Spleen (tissue), 11 donors: ENCODE results near the gene LIN28A. TPM values are rescaled to one million over a fixed set of nuclear protein-coding genes. Genes with fewer than 3 reads are reported as not detected.
"Not testable (repeated sequence)": the region's sequence is repeated elsewhere in the genome, so short reads cannot be mapped to it uniquely, and the experiment has no call there.

Source experiments
- DNase-seq: peaks from one replicate; pipeline ENCODE4 v3.0.0-alpha.2; 2020
- H3K27ac ChIP-seq, 8 donors: fragments of 200-600 bp; sonication (generic) in 7 of 8; 1 replicate in 4 of 8; 2 replicates in 4 of 8; pipeline versions ENCODE4 v1.5.0 to v1.8.0; 2016 to 2021; ENCODE audit warnings: inconsistent platforms in 4 of 8, mild to moderate bottlenecking in 4 of 8, moderate library complexity in 1 of 8
- H3K27me3 ChIP-seq, 7 donors: fragments of 200-600 bp; sonication (generic) in 6 of 7; replicated peaks in 1 of 7; 1 replicate in 4 of 7; 2 replicates in 3 of 7; pipeline versions ENCODE4 v1.5.0 to v1.8.0; 2016 to 2021; ENCODE audit warnings: inconsistent platforms in 3 of 7, mild to moderate bottlenecking in 1 of 7
- H3K36me3 ChIP-seq, 6 donors: fragments of 200-600 bp; sonication (generic) in 5 of 6; 1 replicate in 4 of 6; 2 replicates in 2 of 6; pipeline versions ENCODE4 v1.5.0 to v1.8.0; 2016 to 2021; ENCODE audit warnings: inconsistent platforms in 2 of 6
- H3K4me1 ChIP-seq, 6 donors: fragments of 200-600 bp; sonication (generic) in 5 of 6; 1 replicate in 3 of 6; 2 replicates in 3 of 6; pipeline versions ENCODE4 v1.5.0 to v1.8.0; 2016 to 2021; ENCODE audit warnings: inconsistent platforms in 3 of 6
- H3K4me3 ChIP-seq, 8 donors: fragments of 200-600 bp; sonication (generic) in 7 of 8; 1 replicate in 4 of 8; 2 replicates in 4 of 8; pipeline versions ENCODE4 v1.5.0 to v1.8.0; 2016 to 2021; ENCODE audit warnings: inconsistent platforms in 4 of 8, mild to moderate bottlenecking in 4 of 8, moderate library complexity in 2 of 8
- H3K9me3 ChIP-seq, 8 donors: fragments of 200-600 bp; sonication (generic) in 7 of 8; 1 replicate in 4 of 8; 2 replicates in 4 of 8; pipeline versions ENCODE4 v1.5.0 to v1.8.0; 2016 to 2021; ENCODE audit warnings: inconsistent platforms in 4 of 8
- POLR2A ChIP-seq, 3 donors: fragments of 450-650 bp; IDR thresholded peaks; one replicate each; pipeline ENCODE4 v1.5.1; 2017; ENCODE audit warnings: antibody characterized with exemption in 3 of 3, mild to moderate bottlenecking in 1 of 3
- POLR2AphosphoS5 ChIP-seq, 3 donors: sonication (generic); formaldehyde crosslinking; IDR thresholded peaks; one replicate each; pipeline ENCODE4 v1.5.1; 2017; ENCODE audit warnings: antibody characterized with exemption in 3 of 3
- WGBS, 5 donors: extraction: QIAGEN DNeasy Blood & Tissue Kit in 3 of 5; methylation state at CpG; one replicate each; pipeline versions ENCODE4 v1.1.5 to v1.1.7; 2013 to 2018; 5-methylcytosine and 5-hydroxymethylcytosine counted together
- intact Hi-C: fragments of 100-400 bp; cut with DNase I; formaldehyde crosslinking; loops from one replicate; pipeline ENCODE4 v1.15.0; 2023; ENCODE audit warnings: low total_unique reads
- polyA plus RNA-seq, 3 donors: library from polyadenylated mRNA; stranded (reverse); fragments of 200-250 nt; gene quantifications; one replicate each; pipeline ENCODE4 v1.2.1, GENCODE V29; 2013
- total RNA-seq, 7 donors: library from RNA; depleted of rRNA in 3 of 7; stranded (reverse); fragments of >200 nt in 3 of 7; fragmentation: NEBNext Ultra II Directional in 4 of 7; extraction: Animal tissue kit (Norgen Biotek cat#: 25700) in 4 of 7; gene quantifications; one replicate each; pipeline versions ENCODE4 v1.1.0 to v1.2.1, GENCODE V29; 2016 to 2021
- TF ChIP-seq, protein P1 (sequence below), 11 experiments: fragments of 200-600 bp in 7 of 11; fragments of 450-650 bp in 4 of 11; sonication (generic) in 4 of 11; IDR thresholded peaks in 8 of 11; conservative IDR thresholded peaks in 3 of 11; 1 replicate in 7 of 11; 2 replicates in 4 of 11; pipeline versions ENCODE4 v1.4.0 to v1.8.0; 2016 to 2021; ENCODE audit warnings: antibody characterized with exemption in 11 of 11, inconsistent platforms in 4 of 11, mild to moderate bottlenecking in 1 of 11
- donor health status: healthy with polysubstance abuse.
- donor health status: DM: no; HTN: no; CAD: no; lungs with moderate emphysema.
- donor health status: DM: no; HTN: no; CAD: no.
- donor health status: Bipolar disorder and iron deficiency.
- donor health status: healthy.
- donor health status: DM: no; HTN: no; CAD: no.
- donor health status: DM: yes; HTN: yes; CAD: no.

LIN28A gene
- total and polyA plus RNA-seq, 10 donors: not detected

DNA sequence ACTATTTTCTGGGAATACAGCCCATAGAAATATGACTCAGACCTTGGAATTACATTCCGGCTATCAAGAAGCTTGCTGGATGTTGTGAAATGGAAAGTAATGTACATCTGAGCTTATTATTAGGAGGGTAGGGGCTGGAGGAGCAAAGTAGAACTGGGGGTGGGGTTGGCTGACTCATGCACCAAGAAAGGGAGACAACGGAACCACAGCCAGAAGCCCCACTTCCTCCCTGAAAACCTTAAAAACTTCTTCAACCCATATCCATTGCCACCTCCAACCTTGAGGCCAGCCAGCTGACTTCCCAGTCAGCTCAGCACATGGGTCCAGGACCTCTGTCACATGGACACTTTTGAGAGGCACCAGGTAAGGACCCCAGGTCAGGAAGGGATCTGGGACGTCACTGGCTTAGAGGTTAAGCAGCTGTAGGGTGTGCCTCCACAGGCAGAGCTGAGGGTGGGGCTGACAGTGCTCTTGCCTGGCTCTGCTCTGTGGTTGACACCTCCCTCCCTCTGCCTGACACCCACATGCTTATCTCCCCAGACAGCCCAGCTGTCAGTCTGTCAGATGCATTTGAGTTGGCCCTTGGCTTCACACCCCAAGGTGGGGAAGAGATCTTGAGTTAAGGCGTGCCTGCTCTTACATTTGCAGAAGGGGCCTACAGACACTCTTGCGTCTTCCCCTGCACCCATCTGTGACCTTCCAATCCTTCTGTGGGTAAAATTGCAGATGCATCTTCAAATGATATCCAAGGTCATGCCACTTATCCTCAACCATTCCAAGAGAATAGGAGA lies 32.3 kb upstream of the LIN28A start:
- Histone ChIP-seq H3K36me3 (no peaks in the 10 kb centered on the region), H3K9me3 (no peaks in the 10 kb centered on the region), H3K27me3 (peaks cover 0 to 24% (median 0%) of the 10 kb centered on the region in 7 donors), H3K4me1 (peaks cover 0 to 49% (median 35%) of the 10 kb centered on the region in 6 donors), H3K4me3 (no peak overlapping the region), H3K27ac (peak overlapping the region in 6 of 8 donors; percentile 17 to 79 (median 51))
- TF ChIP-seq POLR2AphosphoS5 (IDR thresholded peaks at IDR 0.05) (peak in 1 of 3 donors; percentile 63), POLR2A (IDR thresholded peaks at IDR 0.05) (no peak)
- TF ChIP-seq, protein P1, sequence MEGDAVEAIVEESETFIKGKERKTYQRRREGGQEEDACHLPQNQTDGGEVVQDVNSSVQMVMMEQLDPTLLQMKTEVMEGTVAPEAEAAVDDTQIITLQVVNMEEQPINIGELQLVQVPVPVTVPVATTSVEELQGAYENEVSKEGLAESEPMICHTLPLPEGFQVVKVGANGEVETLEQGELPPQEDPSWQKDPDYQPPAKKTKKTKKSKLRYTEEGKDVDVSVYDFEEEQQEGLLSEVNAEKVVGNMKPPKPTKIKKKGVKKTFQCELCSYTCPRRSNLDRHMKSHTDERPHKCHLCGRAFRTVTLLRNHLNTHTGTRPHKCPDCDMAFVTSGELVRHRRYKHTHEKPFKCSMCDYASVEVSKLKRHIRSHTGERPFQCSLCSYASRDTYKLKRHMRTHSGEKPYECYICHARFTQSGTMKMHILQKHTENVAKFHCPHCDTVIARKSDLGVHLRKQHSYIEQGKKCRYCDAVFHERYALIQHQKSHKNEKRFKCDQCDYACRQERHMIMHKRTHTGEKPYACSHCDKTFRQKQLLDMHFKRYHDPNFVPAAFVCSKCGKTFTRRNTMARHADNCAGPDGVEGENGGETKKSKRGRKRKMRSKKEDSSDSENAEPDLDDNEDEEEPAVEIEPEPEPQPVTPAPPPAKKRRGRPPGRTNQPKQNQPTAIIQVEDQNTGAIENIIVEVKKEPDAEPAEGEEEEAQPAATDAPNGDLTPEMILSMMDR (IDR thresholded peaks at IDR 0.05 in 8 of 11, conservative IDR thresholded peaks at IDR 0.05 in 3 of 11): no peak
- peak; percentile 86 for DNase-seq
- 0 to 21% (median 17%) methylated on average over 5 of the region's 5 CpGs for WGBS, 5 donors
- intact Hi-C loops: no loop called here

DNA sequence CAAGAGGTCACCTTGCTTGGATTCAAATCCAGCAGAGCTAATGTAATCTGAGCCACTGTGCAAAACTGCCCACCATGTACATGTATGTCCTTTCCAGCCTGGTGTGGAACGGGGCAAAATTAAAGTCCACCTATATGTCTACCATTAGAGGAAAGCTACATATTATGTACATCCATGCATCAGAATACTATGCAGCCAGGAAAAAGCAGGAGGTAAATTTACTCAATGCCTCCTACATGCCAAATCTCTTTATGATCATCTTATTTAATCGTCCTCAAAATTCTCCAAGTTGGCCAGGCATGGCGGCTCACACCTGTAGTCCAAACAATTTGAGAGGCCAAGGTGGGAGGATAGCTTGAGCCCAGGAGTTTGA lies 31.8 kb upstream of the LIN28A start:
- Histone ChIP-seq H3K4me3 (no peak overlapping the region), H3K4me1 (peaks cover 0 to 43% (median 30%) of the 10 kb centered on the region in 6 donors), H3K27ac (peak overlapping the region in 1 of 8 donors; percentile 79), H3K9me3 (no peaks in the 10 kb centered on the region), H3K27me3 (peaks cover 0 to 30% (median 0%) of the 10 kb centered on the region in 7 donors), H3K36me3 (no peaks in the 10 kb centered on the region)
- DNase-seq: no peak
- 88 to 99% (median 91%) methylated on average over 3 of the region's 3 CpGs for WGBS, 5 donors
- no peak for TF ChIP-seq POLR2AphosphoS5 (IDR thresholded peaks at IDR 0.05)
- TF ChIP-seq POLR2A (IDR thresholded peaks at IDR 0.05): no peak
- TF ChIP-seq, protein P1 (IDR thresholded peaks at IDR 0.05 in 8 of 11, conservative IDR thresholded peaks at IDR 0.05 in 3 of 11): no peak
- intact Hi-C loops: no loop called here

DNA sequence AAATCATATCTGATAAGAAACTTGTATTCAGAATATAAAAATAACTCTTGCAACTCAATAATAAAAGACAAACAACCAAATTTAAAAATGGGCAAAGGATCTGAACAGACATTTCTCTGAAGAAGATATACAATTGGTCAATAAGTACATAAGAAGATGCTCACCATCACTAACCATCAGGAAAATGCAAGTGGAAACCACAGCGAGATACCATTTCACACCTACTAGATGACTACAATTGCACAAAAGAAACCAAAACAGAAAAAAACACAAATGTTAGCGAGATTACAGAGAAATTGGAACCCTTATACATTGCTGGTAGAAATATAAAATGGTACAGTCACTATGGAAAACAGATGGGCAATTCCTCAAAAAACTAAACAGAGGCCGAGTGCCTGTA lies 26.5 kb upstream of the LIN28A start:
- intact Hi-C loops: no loop called here
- Histone ChIP-seq H3K27me3 (peaks cover 0 to 65% (median 0%) of the 10 kb centered on the region in 7 donors), H3K27ac (no peak overlapping the region), H3K36me3 (no peaks in the 10 kb centered on the region), H3K9me3 (no peaks in the 10 kb centered on the region), H3K4me1 (peaks cover 0 to 22% (median 3%) of the 10 kb centered on the region in 6 donors), H3K4me3 (no peak overlapping the region)
- DNase-seq: no peak
- TF ChIP-seq POLR2AphosphoS5 (IDR thresholded peaks at IDR 0.05): no peak
- no peak for TF ChIP-seq POLR2A (IDR thresholded peaks at IDR 0.05)
- 69 to 88% (median 77%) methylated on average over 3 of the region's 3 CpGs for WGBS, 5 donors

DNA sequence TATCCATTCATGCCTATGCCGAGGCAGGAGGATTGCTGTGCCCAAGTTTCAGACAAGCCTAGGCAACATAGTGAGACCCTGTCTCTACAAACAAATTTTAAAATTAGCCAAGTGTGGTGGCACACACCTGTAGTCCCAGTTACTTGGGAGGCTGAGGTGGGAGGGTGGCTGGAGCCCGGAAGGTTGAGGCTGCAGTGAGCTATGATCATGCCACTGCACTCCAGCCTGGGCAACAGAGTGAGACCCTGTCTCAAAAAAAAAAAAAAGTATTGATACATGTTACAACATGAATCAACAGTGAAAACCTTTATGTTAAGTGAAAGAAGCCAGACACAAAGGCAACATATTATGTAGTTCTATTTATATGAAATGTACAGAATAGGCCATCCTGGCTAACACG lies 25.6 kb upstream of the LIN28A start:
- H3K4me3 ChIP-seq, DNase-seq, H3K9me3 ChIP-seq, intact Hi-C loops, H3K27ac ChIP-seq, H3K36me3 ChIP-seq: not testable (repeated sequence)
- WGBS, 5 donors: 71 to 96% (median 90%) methylated on average over 3 of the region's 3 CpGs
- Histone ChIP-seq H3K27me3 (peaks cover 0 to 67% (median 0%) of the 10 kb centered on the region in 7 donors), H3K4me1 (peaks cover 0 to 18% (median 3%) of the 10 kb centered on the region in 6 donors)

DNA sequence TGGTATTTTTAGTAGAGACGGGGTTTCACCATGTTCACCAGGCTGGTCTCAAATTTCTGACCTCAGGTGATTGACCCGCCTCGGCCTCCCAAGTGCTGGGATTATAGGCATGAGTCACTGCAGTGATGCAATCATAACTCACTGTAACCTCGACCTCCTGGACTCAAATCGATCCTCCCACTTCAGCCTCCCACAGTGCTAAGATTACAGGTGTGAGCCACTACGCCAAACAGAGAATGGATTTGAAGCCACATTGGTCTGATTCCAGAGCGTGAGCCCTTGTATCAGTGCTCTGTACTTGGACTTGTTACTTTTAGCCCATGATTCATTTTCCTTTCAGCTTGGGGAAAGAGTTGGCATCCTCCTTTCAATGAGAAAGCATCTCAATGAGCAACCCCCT lies 23.2 kb upstream of the LIN28A start:
- Histone ChIP-seq H3K27me3 (peaks cover 0 to 53% (median 0%) of the 10 kb centered on the region in 7 donors), H3K9me3 (no peaks in the 10 kb centered on the region), H3K27ac (no peak overlapping the region), H3K4me1 (peaks cover 0 to 18% (median 3%) of the 10 kb centered on the region in 6 donors), H3K4me3 (no peak overlapping the region), H3K36me3 (no peaks in the 10 kb centered on the region)
- DNase-seq: peak; percentile 2
- WGBS, 5 donors: 71 to 81% (median 74%) methylated on average over 7 of the region's 7 CpGs
- no peak for TF ChIP-seq POLR2A (IDR thresholded peaks at IDR 0.05)
- intact Hi-C loops: no loop called here
